ENCODE results near the gene NRGN.
A peak's percentile ranks its signal among the peaks of the same experiment; 100 is the strongest.

The NRGN gene

GRCh38 chr11:124739479-124740276 lies at the start of gene NRGN:
Gene NRGN (plus strand): TSS chr11:124739942. CDS start chr11:124740085, 143 bp downstream.
- peak within 1 kb of the TSS; percentile 54 for H3K4me3 ChIP-seq (ENCODE audit: control insufficient read depth, low read depth, low read length)
- DNase-seq (ENCODE audit: low read depth), result no peak
- TF ChIP-seq, protein P1, sequence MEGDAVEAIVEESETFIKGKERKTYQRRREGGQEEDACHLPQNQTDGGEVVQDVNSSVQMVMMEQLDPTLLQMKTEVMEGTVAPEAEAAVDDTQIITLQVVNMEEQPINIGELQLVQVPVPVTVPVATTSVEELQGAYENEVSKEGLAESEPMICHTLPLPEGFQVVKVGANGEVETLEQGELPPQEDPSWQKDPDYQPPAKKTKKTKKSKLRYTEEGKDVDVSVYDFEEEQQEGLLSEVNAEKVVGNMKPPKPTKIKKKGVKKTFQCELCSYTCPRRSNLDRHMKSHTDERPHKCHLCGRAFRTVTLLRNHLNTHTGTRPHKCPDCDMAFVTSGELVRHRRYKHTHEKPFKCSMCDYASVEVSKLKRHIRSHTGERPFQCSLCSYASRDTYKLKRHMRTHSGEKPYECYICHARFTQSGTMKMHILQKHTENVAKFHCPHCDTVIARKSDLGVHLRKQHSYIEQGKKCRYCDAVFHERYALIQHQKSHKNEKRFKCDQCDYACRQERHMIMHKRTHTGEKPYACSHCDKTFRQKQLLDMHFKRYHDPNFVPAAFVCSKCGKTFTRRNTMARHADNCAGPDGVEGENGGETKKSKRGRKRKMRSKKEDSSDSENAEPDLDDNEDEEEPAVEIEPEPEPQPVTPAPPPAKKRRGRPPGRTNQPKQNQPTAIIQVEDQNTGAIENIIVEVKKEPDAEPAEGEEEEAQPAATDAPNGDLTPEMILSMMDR (IDR thresholded peaks at IDR 0.05; ENCODE audit: control insufficient read depth, insufficient read depth, low read depth, low read length, missing control alignments), result no peak

- DNase-seq (ENCODE audit: low read depth), result no peak
- no peak overlapping the region for H3K4me3 ChIP-seq (ENCODE audit: control insufficient read depth, low read depth, low read length)
- TF ChIP-seq, protein P1 (IDR thresholded peaks at IDR 0.05; ENCODE audit: control insufficient read depth, insufficient read depth, low read depth, low read length, missing control alignments), result no peak
These were observed 46.6 kb upstream of the NRGN start for GRCh38 chr11:124693142-124693541.

GRCh38 chr11:124699547-124699946 lies 40.2 kb upstream of the NRGN start:
- DNase-seq (ENCODE audit: low read depth), result no peak
- H3K4me3 ChIP-seq (ENCODE audit: control insufficient read depth, low read depth, low read length), result no peak overlapping the region
- TF ChIP-seq, protein P1 (IDR thresholded peaks at IDR 0.05; ENCODE audit: control insufficient read depth, insufficient read depth, low read depth, low read length, missing control alignments), result no peak

GRCh38 chr11:124700028-124700427 lies 39.7 kb upstream of the NRGN start:
- no peak overlapping the region for H3K4me3 ChIP-seq (ENCODE audit: control insufficient read depth, low read depth, low read length)

GRCh38 chr11:124707829-124708228 lies 31.9 kb upstream of the NRGN start:
- no peak for DNase-seq (ENCODE audit: low read depth)
- TF ChIP-seq, protein P1 (IDR thresholded peaks at IDR 0.05; ENCODE audit: control insufficient read depth, insufficient read depth, low read depth, low read length, missing control alignments), result no peak
- no peak overlapping the region for H3K4me3 ChIP-seq (ENCODE audit: control insufficient read depth, low read depth, low read length)

More at GRCh38 chr11:124700028-124700427, 39.7 kb upstream of the NRGN start:
- TF ChIP-seq, protein P1 (IDR thresholded peaks at IDR 0.05; ENCODE audit: control insufficient read depth, insufficient read depth, low read depth, low read length, missing control alignments), result no peak
- no peak for DNase-seq (ENCODE audit: low read depth)

DNA sequence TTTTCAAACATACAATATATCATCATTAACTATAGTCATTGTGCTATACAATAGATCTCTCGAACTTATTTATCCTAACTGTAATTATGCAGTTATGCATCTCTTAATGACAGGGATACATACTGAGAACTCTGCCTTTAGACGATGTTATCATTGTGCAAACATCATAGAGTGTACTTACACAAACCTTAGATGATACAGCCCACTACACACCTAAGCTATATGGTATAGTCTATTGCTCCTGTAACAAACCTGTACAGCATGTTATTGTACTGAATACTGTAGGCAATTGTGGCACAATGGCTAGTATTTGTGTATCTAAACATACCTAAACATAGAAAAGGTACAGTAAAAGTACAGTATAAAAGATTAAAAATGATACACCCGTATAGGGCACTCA lies 27.4 kb upstream of the NRGN start:
- TF ChIP-seq, protein P1 (IDR thresholded peaks at IDR 0.05; ENCODE audit: control insufficient read depth, insufficient read depth, low read depth, low read length, missing control alignments), result no peak
- H3K4me3 ChIP-seq (ENCODE audit: control insufficient read depth, low read depth, low read length), result no peak overlapping the region
- no peak for DNase-seq (ENCODE audit: low read depth)
